ENCODE measurements around the gene SURF1. TPM values are rescaled to one million over a fixed set of nuclear protein-coding genes. Genes with fewer than 3 reads are reported as not detected.

The SURF1 gene
- total and polyA plus RNA-seq, 10 of the 15 experiments (the other 5 are each of a cell fraction or from before 2014, with no cell fraction given) = 17.9 to 46.4 (median 29.6) TPM

GRCh38 chr9:133372144-133372543 is 15.9 kb upstream of the SURF1 start:
- ChIA-PET CTCF (interaction anchor here (0.7 to 3.9 kb wide), 6 partner anchors 9 to 228 kb away, joined by 3 to 16 read pairs (median 4); partner anchors contain the start of genes MED22, RPL7A, SURF1 and SURF2), RAD21 (ENCODE audit: unreplicated experiment) (no interaction called here), SMC1A (ENCODE audit: uncharacterized antibody, unreplicated experiment) (interaction anchor here (1.0 kb wide), 1 partner anchor 15 kb away, joined by 3 read pairs; no protein-coding TSS in a partner anchor), POLR2A (interaction anchor here (0.6 to 2.8 kb wide), 4 partner anchors 9 to 37 kb away, joined by 5 to 13 read pairs (median 6); partner anchors contain the start of genes MED22, RPL7A, SURF1 and SURF2)
- H4K20me1 ChIP-seq (ENCODE audit: control insufficient read depth, insufficient read depth) = peaks cover 27% of the 10 kb centered on the region
- H3K4me2 ChIP-seq (ENCODE audit: control insufficient read depth, insufficient read depth) = peak overlapping the region; percentile 80
- ATAC-seq = no peak
- 71% methylated on average over 7 of the region's 7 CpGs for WGBS (ENCODE audit: insufficient coverage, insufficient replicate concordance, low lambda C conversion rate, missing lambda C conversion rate)
- peak overlapping the region; percentile 21 for H3K4me3 ChIP-seq
- H3K79me2 ChIP-seq (ENCODE audit: control insufficient read depth, insufficient read depth, low read length) = peaks cover 85% of the 10 kb centered on the region
- intact Hi-C loops (cut with micrococcal nuclease; ENCODE audit: unreplicated experiment) (loop anchor here (5.0 kb wide), 1 partner anchor 35 kb away; the partner anchor contains the start of gene SURF6), in situ Hi-C loops (cut with MboI) (no loop called here)
- no peak for DNase-seq (ENCODE audit: low read depth, low spot score)
- H3K9me3 ChIP-seq (replicated peaks; ENCODE audit: control insufficient read depth, insufficient read depth, low read length) = no peaks in the 10 kb centered on the region
- FAIRE-seq = no peak
- peaks cover 22% of the 10 kb centered on the region for H3K4me1 ChIP-seq (ENCODE audit: control insufficient read depth, insufficient read depth, low read length)
- H3K27me3 ChIP-seq (replicated peaks in 1 of 2; ENCODE audit: control insufficient read depth in 2 of 2, insufficient read depth in 2 of 2, low read length in 1 of 2) = no peaks in the 10 kb centered on the region
- H2AFZ ChIP-seq (ENCODE audit: control insufficient read depth, low read depth, low read length) = no peak overlapping the region
- BruUV-seq (replicated peaks) = no TSS peak
- H3K36me3 ChIP-seq (ENCODE audit: control insufficient read depth in 2 of 2, insufficient read depth in 2 of 2, low read length in 1 of 2) = peaks cover 10 to 14% of the 10 kb centered on the region in 2 experiments; a peak in 3 of 4 replicates
- no peak overlapping the region for H3K9ac ChIP-seq (ENCODE audit: control insufficient read depth, insufficient read depth, low read length)
- H3K27ac ChIP-seq (ENCODE audit: control insufficient read depth, insufficient read depth) = no peak overlapping the region
- no peak for TF ChIP-seq YBX1 (IDR thresholded peaks at IDR 0.05)
- TF ChIP-seq SIN3A (IDR thresholded peaks at IDR 0.05; ENCODE audit: low read depth, low read length) = no peak
- no peak for TF ChIP-seq ZBTB40 (IDR thresholded peaks at IDR 0.05; ENCODE audit: borderline replicate concordance)
- no peak for TF ChIP-seq NFIC (IDR thresholded peaks at IDR 0.05; ENCODE audit: low read depth, low read length)
- TF ChIP-seq SP1 (IDR thresholded peaks at IDR 0.05; ENCODE audit: low read depth, low read length) = no peak
- TF ChIP-seq WRNIP1 (IDR thresholded peaks at IDR 0.05; ENCODE audit: borderline replicate concordance, low read depth, low read length) = no peak
- no peak for TF ChIP-seq CEBPZ (IDR thresholded peaks at IDR 0.05; ENCODE audit: low read depth, low read length)
- no peak for TF ChIP-seq RAD51 (IDR thresholded peaks at IDR 0.05)
- TF ChIP-seq ZBTB4 (CRISPR knock-in tag; IDR thresholded peaks at IDR 0.05) = no peak
- no peak for TF ChIP-seq CTCF (IDR thresholded peaks at IDR 0.05 in 2 of 3, conservative IDR thresholded peaks at IDR 0.05 in 1 of 3; ENCODE audit: control insufficient read depth in 2 of 3, extremely low read depth in 1 of 3, insufficient read depth in 1 of 3, low read depth in 3 of 3, low read length in 3 of 3)
- TF ChIP-seq SUZ12 (IDR thresholded peaks at IDR 0.05; ENCODE audit: unreplicated experiment) = no peak
